ENCODE data around the gene NDE1. TPM values are rescaled to one million over a fixed set of nuclear protein-coding genes. Genes with fewer than 3 reads are reported as not detected.

Gene NDE1
- total RNA-seq, 1 donor from 2014 or later: 28.9 TPM

DNA sequence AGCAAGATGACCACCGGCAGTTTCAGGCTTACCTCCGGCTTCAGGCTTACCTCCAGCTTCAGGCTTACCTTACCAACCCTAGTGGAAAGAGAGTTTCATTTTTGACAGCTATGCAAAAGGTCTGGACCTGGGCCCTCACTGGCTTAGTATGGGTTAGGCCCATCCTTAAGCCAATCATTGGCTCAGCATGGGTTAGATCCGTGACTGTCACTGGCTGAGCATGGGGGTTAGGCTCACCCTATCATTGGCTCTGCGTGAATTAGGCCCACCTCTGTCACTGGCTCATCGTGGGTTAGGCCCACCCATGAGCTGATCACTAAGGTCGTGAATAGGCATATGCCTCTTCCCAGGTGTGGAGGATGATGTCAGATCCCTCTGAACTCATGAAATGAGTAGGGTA, 8.1 kb downstream of the NDE1 start:
- H3K27ac ChIP-seq: no peak overlapping the region

DNA sequence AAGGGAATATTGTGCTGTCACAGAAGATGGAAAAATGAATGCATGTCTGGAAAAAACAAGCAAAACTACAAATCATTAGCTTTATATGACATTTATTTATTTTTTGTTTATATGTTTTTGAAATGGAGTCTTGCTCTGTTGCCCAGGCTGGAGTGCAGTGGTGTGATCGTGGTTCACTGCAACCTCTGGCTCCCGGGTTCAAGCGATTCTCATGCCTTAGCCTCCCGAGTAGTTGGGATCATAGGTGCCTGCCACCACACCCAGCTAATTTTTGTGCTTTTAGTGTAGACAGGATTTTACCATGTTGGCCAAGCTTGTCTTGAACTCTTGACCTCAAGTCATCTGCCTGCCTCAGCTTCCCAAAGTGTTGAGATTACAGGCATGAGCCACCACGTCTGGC, 8.5 kb downstream of the NDE1 start:
- Histone ChIP-seq H3K27me3 (no peaks in the 10 kb centered on the region), H3K27ac (no peak overlapping the region), H3K4me1 (no peaks in the 10 kb centered on the region), H3K9me3 (no peaks in the 10 kb centered on the region), H3K4me3 (no peak overlapping the region), H3K36me3 (no peaks in the 10 kb centered on the region)
- TF ChIP-seq CTCF (IDR thresholded peaks at IDR 0.05): no peak
- ATAC-seq (no peak), DNase-seq (no peak)
- intact Hi-C loops (cut with DNase I): no loop called here

More for the DNA sequence above, 8.1 kb downstream of the NDE1 start:
- peak; percentile 16 for ATAC-seq
- intact Hi-C loops (cut with DNase I): no loop called here
- no peak for TF ChIP-seq CTCF (IDR thresholded peaks at IDR 0.05)
- no peaks in the 10 kb centered on the region for H3K27me3 ChIP-seq
- H3K4me3 ChIP-seq: no peak overlapping the region
- no peaks in the 10 kb centered on the region for H3K4me1 ChIP-seq
- H3K9me3 ChIP-seq: no peaks in the 10 kb centered on the region
- no peaks in the 10 kb centered on the region for H3K36me3 ChIP-seq
- no peak for DNase-seq

- TF ChIP-seq CTCF (IDR thresholded peaks at IDR 0.05): no peak
- H3K27ac ChIP-seq: no peak overlapping the region
- no peaks in the 10 kb centered on the region for H3K4me1 ChIP-seq
- DNase-seq (no peak), ATAC-seq (no peak)
- no peaks in the 10 kb centered on the region for H3K9me3 ChIP-seq
- H3K36me3 ChIP-seq: peaks cover 6% of the 10 kb centered on the region
- H3K27me3 ChIP-seq: no peaks in the 10 kb centered on the region
- intact Hi-C loops (cut with DNase I): no loop called here
- no peak overlapping the region for H3K4me3 ChIP-seq
Measured at GRCh38 chr16:15660203-15660601, 10.2 kb downstream of the NDE1 start.

DNA sequence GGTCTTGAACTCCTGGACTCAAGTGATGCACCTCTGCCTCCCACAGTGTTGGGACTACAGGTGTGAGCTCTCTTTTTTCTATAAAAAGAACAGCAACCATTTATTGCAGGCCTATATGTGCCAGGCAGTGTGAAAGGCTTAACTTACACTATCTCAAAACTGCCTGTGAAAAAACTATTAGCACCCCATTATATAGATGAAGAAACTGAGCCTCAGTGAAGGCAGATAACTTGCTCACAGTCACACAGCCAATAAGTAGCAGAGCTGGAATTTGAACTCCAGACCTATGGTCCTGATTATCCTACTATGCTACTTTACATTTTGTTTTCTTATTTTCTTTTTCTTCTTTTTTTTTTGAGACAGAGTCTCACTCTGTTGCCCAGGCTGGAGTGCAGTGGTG, 15.1 kb downstream of the NDE1 start:
- DNase-seq: no peak
- no peak overlapping the region for H3K4me3 ChIP-seq
- H3K27ac ChIP-seq: no peak overlapping the region
- H3K4me1 ChIP-seq: no peaks in the 10 kb centered on the region
- no peaks in the 10 kb centered on the region for H3K9me3 ChIP-seq
- TF ChIP-seq CTCF (IDR thresholded peaks at IDR 0.05): no peak
- intact Hi-C loops (cut with DNase I): no loop called here
- peaks cover 55% of the 10 kb centered on the region for H3K36me3 ChIP-seq
- ATAC-seq: no peak
- no peaks in the 10 kb centered on the region for H3K27me3 ChIP-seq

DNA sequence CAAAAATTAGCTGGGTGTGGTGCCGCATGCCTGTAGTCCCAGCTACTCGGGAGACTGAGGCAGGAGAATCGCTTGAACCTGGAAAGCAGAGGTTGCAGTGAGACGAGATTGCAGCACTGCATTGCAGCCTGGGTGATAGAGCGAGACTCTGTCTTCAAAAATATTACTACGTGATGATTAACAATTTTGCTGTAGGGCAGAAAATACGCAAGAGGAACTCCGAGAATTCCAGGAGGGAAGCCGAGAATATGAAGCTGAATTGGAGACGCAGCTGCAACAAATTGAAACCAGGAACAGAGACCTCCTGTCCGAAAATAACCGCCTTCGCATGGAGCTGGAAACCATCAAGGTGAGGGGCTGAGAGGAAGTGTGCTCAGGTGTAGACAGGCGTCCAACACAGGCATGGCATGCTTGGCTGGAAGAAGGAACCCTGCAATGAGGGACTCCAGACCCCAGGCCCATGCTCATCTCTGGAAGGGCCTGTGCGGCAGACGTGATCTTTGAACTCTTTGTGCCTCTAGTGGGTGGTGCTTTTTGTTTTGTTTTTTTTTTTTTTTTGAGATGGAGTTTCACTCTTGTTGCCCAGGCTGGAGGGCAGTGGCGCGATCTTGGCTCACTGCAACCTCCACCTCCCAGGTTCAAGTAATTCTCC, 17.2 kb downstream of the NDE1 start:
- TF ChIP-seq CTCF (IDR thresholded peaks at IDR 0.05): no peak
- H3K36me3 ChIP-seq: peaks cover 59% of the 10 kb centered on the region
- intact Hi-C loops (cut with DNase I): no loop called here

More for the DNA sequence above, 17.2 kb downstream of the NDE1 start:
- H3K27ac ChIP-seq: no peak overlapping the region
- DNase-seq (no peak), ATAC-seq (no peak)
- peaks cover 9% of the 10 kb centered on the region for H3K4me1 ChIP-seq
- no peaks in the 10 kb centered on the region for H3K9me3 ChIP-seq
- no peaks in the 10 kb centered on the region for H3K27me3 ChIP-seq
- no peak overlapping the region for H3K4me3 ChIP-seq
